Gastroesophageal sphincter (tissue), 3 donors: Measurements from ENCODE around the gene RASGEF1C.

Experiments
- CTCF ChIP-seq, 4 experiments: fragments of 200-600 bp in 2 of 4; fragments of 450-650 bp in 2 of 4; sonication (generic) in 1 of 4; IDR thresholded peaks; one replicate each; pipeline ENCODE4 v1.5.1; 2017 to 2019; ENCODE audit warnings: antibody characterized with exemption in 4 of 4, mild to moderate bottlenecking in 2 of 4, moderate library complexity in 2 of 4
- POLR2AphosphoS5 ChIP-seq: sonication (generic); formaldehyde crosslinking; IDR thresholded peaks from one replicate; pipeline ENCODE4 v1.6.1; 2017; ENCODE audit warnings: antibody characterized with exemption

- TF ChIP-seq POLR2AphosphoS5 (no peak), CTCF (IDR thresholded peaks at IDR 0.05) (no peak)
These were observed 9.6 kb downstream of the RASGEF1C start for GRCh38 chr5:180199390-180199789.
